HepG2 (cell line): ENCODE results near the gene CYSRT1. TPM values are rescaled to one million over a fixed set of nuclear protein-coding genes. Genes with fewer than 3 reads are reported as not detected.

Experiments
- GLI4 ChIP-seq: sonication (generic); formaldehyde crosslinking; IDR thresholded peaks from 2 replicates; pipeline ENCODE4 v1.5.1; 2020; ENCODE audit warnings: missing genetic modification reagents, mild to moderate bottlenecking, moderate library complexity, borderline replicate concordance
- HNRNPUL1 ChIP-seq: fragments of 200-400 bp; formaldehyde crosslinking; IDR thresholded peaks from 2 replicates; pipeline ENCODE4 v1.6.1; 2017; ENCODE audit warnings: low read depth, mild to moderate bottlenecking, low read length, moderate library complexity
- KDM6A ChIP-seq: IDR thresholded peaks from 2 replicates; pipeline ENCODE4 v1.6.1; 2016; ENCODE audit warnings: low read depth
- NFRKB ChIP-seq: fragments of 450-650 bp; IDR thresholded peaks from 2 replicates; pipeline ENCODE4 v1.6.1; 2017
- SAFB2 ChIP-seq: sonication (generic); formaldehyde crosslinking; IDR thresholded peaks from 2 replicates; pipeline ENCODE4 v1.5.1; 2020; ENCODE audit warnings: missing genetic modification reagents, low read depth, mild to moderate bottlenecking, borderline replicate concordance
- SRF ChIP-seq: IDR thresholded peaks from 2 replicates; pipeline ENCODE4 v1.6.1; 2011; ENCODE audit warnings: mild to moderate bottlenecking, low read depth, low read length, moderate library complexity
- THYN1 ChIP-seq: sonication (generic); formaldehyde crosslinking; IDR thresholded peaks from 2 replicates; pipeline ENCODE4 v1.8.1; 2023; ENCODE audit warnings: low read depth, mild to moderate bottlenecking, moderate library complexity, missing genetic modification reagents, borderline replicate concordance
- WIZ ChIP-seq: sonication (generic); formaldehyde crosslinking; IDR thresholded peaks from 2 replicates; pipeline ENCODE4 v1.5.1; 2020; ENCODE audit warnings: mild to moderate bottlenecking, missing genetic modification reagents
- ZNF234 ChIP-seq: sonication (generic); formaldehyde crosslinking; conservative IDR thresholded peaks from 2 replicates; pipeline ENCODE4 v1.5.1; 2020; ENCODE audit warnings: mild to moderate bottlenecking, missing genetic modification reagents
- ZNF747 ChIP-seq: sonication (generic); formaldehyde crosslinking; IDR thresholded peaks from 2 replicates; pipeline ENCODE4 v1.8.1; 2023; ENCODE audit warnings: missing genetic modification reagents, mild to moderate bottlenecking, borderline replicate concordance
- ZNF75D ChIP-seq: sonication (generic); formaldehyde crosslinking; IDR thresholded peaks from 2 replicates; pipeline ENCODE4 v1.8.1; 2023; ENCODE audit warnings: missing genetic modification reagents, mild to moderate bottlenecking, borderline replicate concordance
- ZNF768 ChIP-seq: sonication (generic); formaldehyde crosslinking; IDR thresholded peaks from 2 replicates; pipeline ENCODE4 v1.4.0; 2020; ENCODE audit warnings: missing genetic modification reagents
- polyA plus RNA-seq, 8 experiments: library from polyadenylated mRNA; depleted of rRNA in 3 of 8; stranded (reverse) in 7 of 8; unstranded in 1 of 8; fragments of >200 nt; fragmentation: Illumina TruSeq in 4 of 8; extraction: Trizol in 4 of 8; gene quantifications; 2 replicates each; pipeline versions ENCODE4 v1.2.1 to v1.2.3, GENCODE V29; 2011 to 2016; ENCODE audit warnings: low read depth in 4 of 8, missing spikeins in 1 of 8, mixed read lengths in 1 of 8; ENCODE audit not compliant: insufficient read depth in 1 of 8
- total RNA-seq, 5 experiments: library from RNA; depleted of rRNA; stranded (reverse); fragments of >200 nt; fragmentation: Illumina TruSeq; extraction: Trizol; gene quantifications; 2 replicates each; pipeline ENCODE4 v1.2.3, GENCODE V29; 2016; ENCODE audit warnings: low read depth in 1 of 5
- TF ChIP-seq, protein P1 (sequence below): sonication (generic); formaldehyde crosslinking; IDR thresholded peaks from 2 replicates; pipeline ENCODE4 v1.5.0; 2020; ENCODE audit warnings: mild to moderate bottlenecking, missing genetic modification reagents
- TF ChIP-seq, protein P2 (sequence below): sonication (generic); formaldehyde crosslinking; IDR thresholded peaks from 2 replicates; pipeline ENCODE4 v1.9.0; 2021; ENCODE audit warnings: missing genetic modification reagents, mild to moderate bottlenecking, borderline replicate concordance
- TF ChIP-seq, protein P3 (sequence below): sonication (generic); formaldehyde crosslinking; IDR thresholded peaks from 2 replicates; pipeline ENCODE4 v1.4.0; 2020; ENCODE audit warnings: missing genetic modification reagents, borderline replicate concordance
- TF ChIP-seq, protein P4 (sequence below): sonication (generic); formaldehyde crosslinking; IDR thresholded peaks from 2 replicates; pipeline ENCODE4 v1.4.0; 2020; ENCODE audit warnings: missing genetic modification reagents
- TF ChIP-seq, protein P5 (sequence below): sonication (generic); formaldehyde crosslinking; IDR thresholded peaks from 2 replicates; pipeline ENCODE4 v1.4.0; 2020; ENCODE audit warnings: missing genetic modification reagents, borderline replicate concordance
- TF ChIP-seq, protein P6 (sequence below): sonication (generic); formaldehyde crosslinking; IDR thresholded peaks from 2 replicates; pipeline ENCODE4 v1.8.1; 2023; ENCODE audit warnings: mild to moderate bottlenecking, missing genetic modification reagents

The CYSRT1 gene
- total and polyA plus RNA-seq, 2 of the 13 experiments (the other 11 are each of a cell fraction or from before 2014, with no cell fraction given), result 1.5 to 2.1 TPM

DNA sequence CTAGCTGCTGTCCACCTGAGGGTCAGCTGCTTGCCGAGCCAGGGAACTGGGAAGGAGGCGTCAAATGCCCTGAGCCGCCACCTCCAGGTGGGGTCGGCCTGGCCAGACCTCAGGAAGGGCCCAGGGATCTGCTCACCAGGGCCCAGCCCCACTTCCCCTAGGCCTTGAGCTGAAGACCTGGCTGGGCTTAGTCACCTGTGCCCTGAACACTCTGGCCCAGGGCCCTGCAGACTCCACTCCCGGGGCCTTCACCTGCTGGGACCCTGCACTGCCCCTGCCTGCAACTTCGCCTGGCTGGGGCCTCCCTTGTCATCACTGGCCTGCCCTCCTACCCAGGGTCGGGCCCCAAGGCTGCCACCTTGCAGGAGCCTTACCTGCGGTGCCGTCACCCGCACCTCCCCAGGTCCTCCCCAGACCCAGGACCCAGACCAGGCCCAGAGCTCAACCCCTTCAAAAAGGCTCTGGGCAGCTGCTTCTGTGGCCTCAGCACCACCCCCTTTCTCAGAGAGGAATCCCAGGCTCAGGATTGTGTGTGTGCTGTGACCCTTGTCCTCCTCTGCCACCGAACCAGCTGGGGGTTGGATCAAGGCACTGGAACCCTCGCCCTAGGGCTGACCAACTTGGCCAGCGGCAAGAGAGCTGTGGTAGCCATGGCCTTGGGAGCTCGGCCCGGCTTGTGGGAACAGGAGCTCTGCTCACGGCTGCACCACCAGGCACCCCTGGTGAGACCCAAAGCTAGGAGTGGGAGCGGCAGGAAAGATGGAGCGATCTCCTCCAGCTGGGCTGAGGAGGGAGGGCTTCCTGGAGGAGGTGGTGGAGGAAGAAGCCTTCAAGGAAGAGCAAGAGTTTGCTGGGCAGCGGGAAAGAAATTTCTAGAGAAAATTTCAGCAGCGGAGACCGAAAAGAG is 29.0 kb downstream of the CYSRT1 start (continued):
- TF ChIP-seq GLI4 (CRISPR knock-in tag), result no peak
- no peak for TF ChIP-seq HNRNPUL1
- TF ChIP-seq, protein P1, sequence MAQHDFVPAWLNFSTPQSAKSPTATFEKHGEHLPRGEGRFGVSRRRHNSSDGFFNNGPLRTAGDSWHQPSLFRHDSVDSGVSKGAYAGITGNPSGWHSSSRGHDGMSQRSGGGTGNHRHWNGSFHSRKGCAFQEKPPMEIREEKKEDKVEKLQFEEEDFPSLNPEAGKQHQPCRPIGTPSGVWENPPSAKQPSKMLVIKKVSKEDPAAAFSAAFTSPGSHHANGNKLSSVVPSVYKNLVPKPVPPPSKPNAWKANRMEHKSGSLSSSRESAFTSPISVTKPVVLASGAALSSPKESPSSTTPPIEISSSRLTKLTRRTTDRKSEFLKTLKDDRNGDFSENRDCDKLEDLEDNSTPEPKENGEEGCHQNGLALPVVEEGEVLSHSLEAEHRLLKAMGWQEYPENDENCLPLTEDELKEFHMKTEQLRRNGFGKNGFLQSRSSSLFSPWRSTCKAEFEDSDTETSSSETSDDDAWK (CRISPR knock-in tag), result no peak
- no peak for TF ChIP-seq ZNF747 (CRISPR knock-in tag)
- peak; percentile 29; the same call in 1 of the 2 replicates for TF ChIP-seq ZNF768 (CRISPR knock-in tag)
- no peak for TF ChIP-seq NFRKB
- TF ChIP-seq, protein P2, sequence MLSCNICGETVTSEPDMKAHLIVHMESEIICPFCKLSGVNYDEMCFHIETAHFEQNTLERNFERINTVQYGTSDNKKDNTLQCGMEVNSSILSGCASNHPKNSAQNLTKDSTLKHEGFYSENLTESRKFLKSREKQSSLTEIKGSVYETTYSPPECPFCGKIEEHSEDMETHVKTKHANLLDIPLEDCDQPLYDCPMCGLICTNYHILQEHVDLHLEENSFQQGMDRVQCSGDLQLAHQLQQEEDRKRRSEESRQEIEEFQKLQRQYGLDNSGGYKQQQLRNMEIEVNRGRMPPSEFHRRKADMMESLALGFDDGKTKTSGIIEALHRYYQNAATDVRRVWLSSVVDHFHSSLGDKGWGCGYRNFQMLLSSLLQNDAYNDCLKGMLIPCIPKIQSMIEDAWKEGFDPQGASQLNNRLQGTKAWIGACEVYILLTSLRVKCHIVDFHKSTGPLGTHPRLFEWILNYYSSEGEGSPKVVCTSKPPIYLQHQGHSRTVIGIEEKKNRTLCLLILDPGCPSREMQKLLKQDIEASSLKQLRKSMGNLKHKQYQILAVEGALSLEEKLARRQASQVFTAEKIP, result no peak
- TF ChIP-seq THYN1, result no peak
- TF ChIP-seq, protein P3, sequence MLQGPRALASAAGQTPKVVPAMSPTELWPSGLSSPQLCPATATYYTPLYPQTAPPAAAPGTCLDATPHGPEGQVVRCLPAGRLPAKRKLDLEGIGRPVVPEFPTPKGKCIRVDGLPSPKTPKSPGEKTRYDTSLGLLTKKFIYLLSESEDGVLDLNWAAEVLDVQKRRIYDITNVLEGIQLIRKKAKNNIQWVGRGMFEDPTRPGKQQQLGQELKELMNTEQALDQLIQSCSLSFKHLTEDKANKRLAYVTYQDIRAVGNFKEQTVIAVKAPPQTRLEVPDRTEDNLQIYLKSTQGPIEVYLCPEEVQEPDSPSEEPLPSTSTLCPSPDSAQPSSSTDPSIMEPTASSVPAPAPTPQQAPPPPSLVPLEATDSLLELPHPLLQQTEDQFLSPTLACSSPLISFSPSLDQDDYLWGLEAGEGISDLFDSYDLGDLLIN (CRISPR knock-in tag), result no peak
- TF ChIP-seq SAFB2 (CRISPR knock-in tag), result no peak; the same call in 1 of the 2 replicates
- TF ChIP-seq WIZ (CRISPR knock-in tag), result no peak
- TF ChIP-seq, protein P4, sequence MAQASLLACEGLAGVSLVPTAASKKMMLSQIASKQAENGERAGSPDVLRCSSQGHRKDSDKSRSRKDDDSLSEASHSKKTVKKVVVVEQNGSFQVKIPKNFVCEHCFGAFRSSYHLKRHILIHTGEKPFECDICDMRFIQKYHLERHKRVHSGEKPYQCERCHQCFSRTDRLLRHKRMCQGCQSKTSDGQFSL (CRISPR knock-in tag), result no peak
- TF ChIP-seq ZNF234 (CRISPR knock-in tag), result no peak
- TF ChIP-seq KDM6A (CRISPR knock-in tag), result no peak
- no peak for TF ChIP-seq ZNF75D (CRISPR knock-in tag)
- TF ChIP-seq SRF, result no peak
- TF ChIP-seq, protein P5, sequence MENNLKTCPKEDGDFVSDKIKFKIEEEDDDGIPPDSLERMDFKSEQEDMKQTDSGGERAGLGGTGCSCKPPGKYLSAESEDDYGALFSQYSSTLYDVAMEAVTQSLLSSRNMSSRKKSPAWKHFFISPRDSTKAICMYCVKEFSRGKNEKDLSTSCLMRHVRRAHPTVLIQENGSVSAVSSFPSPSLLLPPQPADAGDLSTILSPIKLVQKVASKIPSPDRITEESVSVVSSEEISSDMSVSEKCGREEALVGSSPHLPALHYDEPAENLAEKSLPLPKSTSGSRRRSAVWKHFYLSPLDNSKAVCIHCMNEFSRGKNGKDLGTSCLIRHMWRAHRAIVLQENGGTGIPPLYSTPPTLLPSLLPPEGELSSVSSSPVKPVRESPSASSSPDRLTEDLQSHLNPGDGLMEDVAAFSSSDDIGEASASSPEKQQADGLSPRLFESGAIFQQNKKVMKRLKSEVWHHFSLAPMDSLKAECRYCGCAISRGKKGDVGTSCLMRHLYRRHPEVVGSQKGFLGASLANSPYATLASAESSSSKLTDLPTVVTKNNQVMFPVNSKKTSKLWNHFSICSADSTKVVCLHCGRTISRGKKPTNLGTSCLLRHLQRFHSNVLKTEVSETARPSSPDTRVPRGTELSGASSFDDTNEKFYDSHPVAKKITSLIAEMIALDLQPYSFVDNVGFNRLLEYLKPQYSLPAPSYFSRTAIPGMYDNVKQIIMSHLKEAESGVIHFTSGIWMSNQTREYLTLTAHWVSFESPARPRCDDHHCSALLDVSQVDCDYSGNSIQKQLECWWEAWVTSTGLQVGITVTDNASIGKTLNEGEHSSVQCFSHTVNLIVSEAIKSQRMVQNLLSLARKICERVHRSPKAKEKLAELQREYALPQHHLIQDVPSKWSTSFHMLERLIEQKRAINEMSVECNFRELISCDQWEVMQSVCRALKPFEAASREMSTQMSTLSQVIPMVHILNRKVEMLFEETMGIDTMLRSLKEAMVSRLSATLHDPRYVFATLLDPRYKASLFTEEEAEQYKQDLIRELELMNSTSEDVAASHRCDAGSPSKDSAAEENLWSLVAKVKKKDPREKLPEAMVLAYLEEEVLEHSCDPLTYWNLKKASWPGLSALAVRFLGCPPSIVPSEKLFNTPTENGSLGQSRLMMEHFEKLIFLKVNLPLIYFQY (CRISPR knock-in tag), result no peak; the same call in 1 of the 2 replicates
- TF ChIP-seq, protein P6, sequence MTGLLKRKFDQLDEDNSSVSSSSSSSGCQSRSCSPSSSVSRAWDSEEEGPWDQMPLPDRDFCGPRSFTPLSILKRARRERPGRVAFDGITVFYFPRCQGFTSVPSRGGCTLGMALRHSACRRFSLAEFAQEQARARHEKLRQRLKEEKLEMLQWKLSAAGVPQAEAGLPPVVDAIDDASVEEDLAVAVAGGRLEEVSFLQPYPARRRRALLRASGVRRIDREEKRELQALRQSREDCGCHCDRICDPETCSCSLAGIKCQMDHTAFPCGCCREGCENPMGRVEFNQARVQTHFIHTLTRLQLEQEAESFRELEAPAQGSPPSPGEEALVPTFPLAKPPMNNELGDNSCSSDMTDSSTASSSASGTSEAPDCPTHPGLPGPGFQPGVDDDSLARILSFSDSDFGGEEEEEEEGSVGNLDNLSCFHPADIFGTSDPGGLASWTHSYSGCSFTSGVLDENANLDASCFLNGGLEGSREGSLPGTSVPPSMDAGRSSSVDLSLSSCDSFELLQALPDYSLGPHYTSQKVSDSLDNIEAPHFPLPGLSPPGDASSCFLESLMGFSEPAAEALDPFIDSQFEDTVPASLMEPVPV (CRISPR knock-in tag), result no peak
